Epidermal melanocyte (primary cell): ENCODE measurements around the gene CDIP1.
"Not testable (repeated sequence)": the region's sequence is repeated elsewhere in the genome, so short reads cannot be mapped to it uniquely, and the experiment has no call there.

ENCODE experiments used
- DNase-seq: peaks from one replicate; pipeline ENCODE4 v3.0.0; 2011; ENCODE audit warnings: low spot score; ENCODE audit not compliant: insufficient read length

CDIP1 gene

GRCh38 chr16:4538350-4539235 lies at the start of gene CDIP1:
Gene CDIP1 (minus strand): TSS chr16:4538773. CDS start chr16:4514130, 24,643 bp downstream.
- peak; percentile 88 for DNase-seq

GRCh38 chr16:4586291-4586690 lies 47.7 kb upstream of the CDIP1 start:
- no peak for DNase-seq

GRCh38 chr16:4583906-4584305 lies 45.3 kb upstream of the CDIP1 start:
- DNase-seq = no peak

DNA sequence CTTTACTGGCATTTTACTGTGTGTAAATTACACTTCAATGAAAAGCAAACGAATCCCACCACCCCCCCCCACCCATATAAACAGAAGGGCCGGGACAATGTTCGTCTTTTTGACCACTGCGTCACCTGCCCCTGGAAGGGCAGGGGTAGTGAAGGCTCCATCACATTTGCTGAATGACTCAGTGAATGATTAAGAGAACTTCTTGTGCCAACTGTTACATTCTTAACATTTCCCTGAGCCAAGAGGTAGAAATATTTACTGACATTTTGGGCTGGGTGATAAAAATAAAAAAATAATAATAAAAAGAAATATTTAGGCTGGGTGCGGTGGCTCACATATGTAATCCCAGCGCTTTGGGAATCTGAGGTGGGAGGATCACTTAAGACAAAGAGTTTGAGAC lies 41.7 kb upstream of the CDIP1 start:
- DNase-seq = no peak

- DNase-seq = no peak
Observed at GRCh38 chr16:4578961-4579530, 40.5 kb upstream of the CDIP1 start.

GRCh38 chr16:4576008-4576407 lies 37.4 kb upstream of the CDIP1 start:
- DNase-seq = no peak

DNA sequence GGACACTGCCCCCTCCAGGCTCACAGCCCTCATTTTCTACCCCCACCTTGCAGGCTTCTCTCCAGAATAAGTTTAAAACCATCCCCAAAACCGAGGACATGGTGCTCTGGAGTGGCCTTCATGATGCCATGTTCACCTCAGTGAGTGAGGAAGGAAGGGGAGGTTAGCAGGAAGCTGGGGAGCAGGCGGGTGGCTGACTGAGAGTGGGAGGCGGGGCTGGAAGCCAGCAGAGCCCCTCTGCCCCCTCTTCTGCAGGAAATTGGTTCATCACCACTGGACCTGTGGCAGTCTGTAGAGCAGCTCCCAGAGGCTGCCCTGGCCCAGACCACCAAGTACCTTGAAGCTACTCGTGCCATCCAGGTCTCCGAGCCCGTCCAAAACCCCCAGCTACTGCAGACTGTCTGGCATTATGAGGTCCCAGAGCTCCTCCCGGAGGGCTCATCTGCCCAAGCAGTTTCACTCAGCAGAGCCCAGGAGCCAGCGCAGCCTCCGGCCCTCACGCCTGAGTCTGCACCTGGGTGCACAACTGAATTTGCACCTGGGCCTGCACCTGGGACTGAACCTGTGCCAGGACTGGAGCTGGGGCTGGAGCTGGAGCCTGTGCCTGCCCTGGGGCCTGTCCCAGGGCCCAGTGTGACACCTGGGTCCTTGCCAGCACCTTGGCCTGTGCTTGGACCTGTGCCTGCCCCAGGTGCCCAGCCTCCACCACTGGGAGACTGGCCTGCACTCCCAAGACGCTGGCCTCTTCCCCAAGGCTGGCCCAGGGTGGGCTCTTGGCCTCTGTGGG lies 36.5 kb upstream of the CDIP1 start:
- DNase-seq = no peak

DNA sequence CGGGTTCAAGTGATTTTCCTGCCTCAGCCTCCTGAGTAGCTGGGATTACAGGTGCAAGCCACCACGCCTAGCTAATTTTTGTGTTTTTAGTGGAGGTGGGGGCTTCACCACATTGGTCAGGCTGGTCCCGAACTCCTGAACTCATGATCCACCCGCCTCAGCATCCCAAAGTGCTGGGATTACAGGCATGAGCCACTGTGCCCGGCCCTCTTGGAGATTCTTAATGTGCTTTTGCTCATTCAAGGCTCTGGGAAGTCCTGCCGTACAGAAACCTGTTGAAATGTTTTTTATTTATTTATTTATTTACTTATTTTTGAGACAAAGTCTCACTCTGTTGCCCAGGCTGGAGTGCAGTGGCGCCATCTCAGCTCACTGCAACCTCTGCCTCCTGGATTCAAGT lies 35.4 kb upstream of the CDIP1 start:
- not testable (repeated sequence) for DNase-seq

DNA sequence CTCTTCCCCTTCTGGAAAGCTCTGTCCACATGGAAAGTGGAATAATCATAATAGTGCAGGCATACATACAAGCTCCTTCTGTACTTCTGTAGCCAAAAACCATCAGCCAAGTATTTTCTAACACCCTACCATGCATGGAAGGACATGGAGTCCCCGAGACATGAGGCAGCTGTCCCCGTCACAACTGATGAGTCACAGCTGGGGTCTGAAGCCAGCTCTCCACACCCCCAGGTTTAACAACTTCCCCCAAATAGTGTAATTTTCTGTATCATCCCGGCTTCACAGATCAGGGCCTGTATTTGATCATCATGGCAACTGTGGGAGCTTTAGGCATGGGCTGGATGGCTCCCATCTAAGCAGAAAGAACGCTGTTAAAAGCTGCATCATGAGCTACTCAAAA lies 34.1 kb upstream of the CDIP1 start:
- no peak for DNase-seq

DNA sequence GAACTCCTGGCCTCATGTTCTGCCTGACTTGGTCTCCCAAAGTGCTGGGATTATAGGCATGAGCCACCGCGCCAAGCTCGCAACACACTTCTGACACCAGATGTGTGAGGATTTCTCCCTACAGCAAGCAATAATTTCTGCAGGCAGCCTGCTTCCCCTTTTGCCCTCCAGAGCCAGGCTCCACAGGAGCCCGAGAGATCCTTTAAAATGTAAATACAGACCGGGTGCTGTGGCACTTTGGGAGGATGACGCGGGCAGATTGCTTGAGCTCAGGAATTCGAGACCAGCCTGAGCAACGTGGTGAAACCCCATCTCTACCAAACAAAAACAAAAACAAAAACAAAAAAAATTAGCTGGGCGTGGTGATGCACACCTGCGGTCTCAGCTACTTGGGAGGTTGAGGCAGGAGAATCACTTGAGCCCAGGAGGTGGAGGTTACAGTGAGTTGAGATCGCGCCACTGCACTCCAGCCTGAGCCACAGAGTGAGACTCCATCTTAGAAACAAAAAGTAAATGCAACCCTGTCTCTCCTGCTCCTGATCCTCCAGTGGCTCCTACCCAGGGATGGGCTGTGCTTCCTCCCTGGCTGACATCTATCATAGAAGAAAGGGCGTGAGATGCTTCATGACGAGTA lies 32.2 kb upstream of the CDIP1 start:
- no peak for DNase-seq

DNA sequence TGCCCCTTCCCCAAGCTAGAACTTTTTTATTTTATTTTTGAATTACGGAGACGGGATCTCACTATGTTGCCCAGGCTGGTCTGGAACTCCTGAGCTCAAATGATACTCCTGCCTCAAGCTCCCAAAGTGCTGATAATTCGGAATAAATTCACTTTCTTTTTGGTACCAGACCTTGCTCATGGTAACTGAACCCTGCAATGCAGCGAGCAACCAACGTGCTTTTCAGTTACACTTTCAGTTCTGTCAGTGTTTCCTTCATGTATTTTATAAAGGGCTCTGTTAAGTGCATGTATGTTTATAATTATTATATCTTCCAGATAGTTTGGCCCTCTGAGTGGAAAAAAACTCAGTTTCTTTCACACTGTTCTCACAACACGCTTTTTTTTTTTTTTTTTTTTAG lies 31.5 kb upstream of the CDIP1 start:
- DNase-seq = no peak

- no peak for DNase-seq
Observed at GRCh38 chr16:4566144-4566543, 27.6 kb upstream of the CDIP1 start.

GRCh38 chr16:4564661-4565267 lies 26.2 kb upstream of the CDIP1 start:
- DNase-seq = no peak

DNA sequence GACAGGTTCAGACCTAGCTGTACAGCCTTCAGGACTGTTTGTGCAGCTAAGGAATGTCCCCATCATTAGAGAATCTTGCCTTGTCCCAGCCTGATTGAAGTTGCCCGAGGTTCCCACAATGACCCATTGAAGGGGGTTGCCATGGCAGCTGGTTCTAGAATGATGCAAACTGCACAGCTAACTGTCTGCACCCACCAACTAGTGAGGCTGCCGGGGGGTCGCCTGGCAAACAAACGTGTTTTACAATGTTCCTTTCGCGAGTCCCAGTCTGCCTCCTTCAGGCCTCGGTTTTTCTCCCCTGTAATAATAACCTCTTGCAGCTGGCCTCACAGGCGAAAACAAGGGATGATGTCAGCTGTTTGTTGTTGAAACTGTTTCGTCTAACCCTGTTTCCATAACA lies 23.0 kb upstream of the CDIP1 start:
- no peak for DNase-seq

- no peak for DNase-seq
Observed at GRCh38 chr16:4557973-4558372, 19.4 kb upstream of the CDIP1 start.

- no peak for DNase-seq
Observed at GRCh38 chr16:4556580-4556979, 18.0 kb upstream of the CDIP1 start.

GRCh38 chr16:4556112-4556511 lies 17.5 kb upstream of the CDIP1 start, which contains the start of gene C16orf96:
Gene C16orf96 (plus strand): TSS chr16:4556340. CDS start chr16:4556490, 150 bp downstream.
- DNase-seq = no peak

- DNase-seq = no peak
Observed at GRCh38 chr16:4552541-4552940, 14.0 kb upstream of the CDIP1 start.

DNA sequence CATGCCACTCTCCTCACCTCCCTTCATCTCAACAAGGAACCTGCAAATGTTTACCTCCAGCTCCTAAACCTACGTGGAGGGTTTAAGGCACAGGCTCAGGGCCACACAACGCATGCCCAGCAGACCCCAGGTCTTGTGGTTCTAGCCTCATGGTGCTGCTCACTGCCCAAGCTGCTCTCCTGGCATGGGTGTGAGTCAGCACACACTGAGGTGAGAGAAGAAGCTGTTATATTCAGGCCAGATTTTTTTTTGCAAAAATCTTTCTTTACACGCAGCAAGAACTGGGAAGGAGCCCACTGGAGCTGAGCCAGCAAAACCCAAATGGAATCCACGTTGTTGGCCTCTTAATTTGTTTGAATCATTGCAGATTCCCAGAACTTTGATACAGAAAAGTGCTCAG lies 12.0 kb upstream of the CDIP1 start:
- DNase-seq = no peak

GRCh38 chr16:4548124-4548523 lies 9.6 kb upstream of the CDIP1 start:
- DNase-seq = no peak

- no peak for DNase-seq
Observed at GRCh38 chr16:4544473-4544872, 5.9 kb upstream of the CDIP1 start.
